Right lobe of liver (tissue), 6 donors: ENCODE data around the gene HIGD1C. TPM values are rescaled to one million over a fixed set of nuclear protein-coding genes. Genes with fewer than 3 reads are reported as not detected.

Experiments
- ATAC-seq, 4 donors: fragments of 200-7000 bp; cut with Tn5 transposase; one replicate each; pipeline ENCODE4 v1.9.1; 2020; ENCODE audit warnings: mild to moderate bottlenecking in 4 of 4, moderate library complexity in 4 of 4
- DNase-seq, 3 donors: peaks; one replicate each; pipeline ENCODE4 v3.0.0-alpha.2; 2020
- H3K27ac ChIP-seq, 3 donors: fragments of 200-600 bp; one replicate each; pipeline ENCODE4 v1.8.0; 2022
- H3K27me3 ChIP-seq, 2 donors: fragments of 200-600 bp; one replicate each; pipeline ENCODE4 v1.8.0; 2022
- H3K36me3 ChIP-seq, 4 donors: fragments of 200-600 bp; sonication (generic) in 1 of 4; one replicate each; pipeline versions ENCODE4 v1.5.1 to v1.8.0; 2017 to 2022; ENCODE audit warnings: control low read depth in 1 of 4
- H3K4me1 ChIP-seq, 4 donors: fragments of 200-600 bp; sonication (generic) in 1 of 4; one replicate each; pipeline versions ENCODE4 v1.5.1 to v1.8.0; 2017 to 2022; ENCODE audit warnings: control low read depth in 1 of 4
- H3K4me3 ChIP-seq, 3 donors: fragments of 200-600 bp; one replicate each; pipeline ENCODE4 v1.8.0; 2022
- H3K9me3 ChIP-seq, 4 donors: fragments of 200-600 bp; sonication (generic) in 1 of 4; one replicate each; pipeline versions ENCODE4 v1.5.1 to v1.8.0; 2017 to 2022; ENCODE audit warnings: control low read depth in 1 of 4
- POLR2A ChIP-seq: fragments of 450-650 bp; IDR thresholded peaks from one replicate; pipeline ENCODE4 v1.6.1; 2017; ENCODE audit warnings: antibody characterized with exemption, mild to moderate bottlenecking
- WGBS: methylation state at CpG from one replicate; pipeline ENCODE4 v1.1.6; 2018; ENCODE audit warnings: low coverage, low lambda C conversion rate; ENCODE audit not compliant: insufficient coverage; ENCODE audit errors: missing lambda C conversion rate; 5-methylcytosine and 5-hydroxymethylcytosine counted together
- intact Hi-C, 2 donors: fragments of 100-400 bp; cut with DNase I; formaldehyde crosslinking; loops; one replicate each; pipeline versions ENCODE4 v1.11.2 to v1.14.1; 2022
- total RNA-seq, 6 experiments: library from RNA; depleted of rRNA in 2 of 6; stranded (reverse); fragments of >200 nt in 2 of 6; fragmentation: NEBNext Ultra II Directional in 3 of 6; extraction: Animal tissue kit (Norgen Biotek cat#: 25700) in 3 of 6; gene quantifications; one replicate each; pipeline versions ENCODE4 v1.1.0 to v1.2.4, GENCODE V29; 2016 to 2023
- TF ChIP-seq, protein P1 (sequence below), 4 donors: fragments of 200-600 bp in 3 of 4; fragments of 450-650 bp in 1 of 4; IDR thresholded peaks; one replicate each; pipeline versions ENCODE4 v1.5.1 to v1.8.0; 2016 to 2022; ENCODE audit warnings: antibody characterized with exemption in 4 of 4, mild to moderate bottlenecking in 2 of 4
- donor health status: DM: no; HTN: yes; CAD: no.
- donor health status: DM: no; HTN: no; CAD: no.
- donor health status: DM: no; HTN: no; CAD: no.
- donor health status: DM: no; HTN: yes; CAD: no.
- donor health status: DM: no; HTN: yes; CAD: no.

The HIGD1C gene
- total RNA-seq, 6 experiments from 2014 or later, result not detected

DNA sequence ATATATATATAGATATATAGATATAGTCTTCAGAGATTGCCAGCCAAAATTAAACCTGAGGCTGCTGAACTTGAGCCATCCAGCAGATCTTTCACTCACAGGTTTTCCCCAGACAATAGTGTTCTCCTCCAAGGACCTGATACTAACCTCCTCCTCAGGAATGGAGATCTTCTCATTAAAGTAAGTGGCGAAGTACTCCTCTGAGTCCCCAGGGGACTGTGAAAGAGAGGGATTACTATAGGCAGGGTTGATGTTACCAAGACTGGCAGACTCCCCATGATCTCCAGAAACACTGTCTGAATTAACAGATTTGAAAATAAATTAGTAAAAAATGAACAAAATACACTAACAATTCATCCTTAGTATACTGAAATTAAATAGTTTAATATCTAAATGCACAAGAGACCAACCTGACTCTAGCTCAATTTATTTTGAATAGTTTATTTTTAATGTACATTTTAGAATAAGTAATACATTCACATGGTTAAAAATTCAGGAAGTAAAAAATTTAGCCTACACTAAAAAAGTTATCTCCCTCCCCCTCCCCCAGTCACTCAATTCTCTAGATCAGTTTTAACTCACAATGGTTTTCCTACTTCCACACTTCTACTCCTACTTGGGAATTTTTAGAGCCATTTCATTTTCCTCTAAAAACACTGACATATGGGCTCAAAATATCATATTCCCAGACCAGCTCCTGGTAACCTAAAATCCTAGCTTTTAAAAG lies 56.1 kb downstream of the HIGD1C start:
- no peaks in the 10 kb centered on the region for H3K9me3 ChIP-seq
- intact Hi-C loops, result no loop called here
- no peaks in the 10 kb centered on the region for H3K4me1 ChIP-seq
- H3K27me3 ChIP-seq, result no peaks in the 10 kb centered on the region
- H3K4me3 ChIP-seq, result no peak overlapping the region
- peak overlapping the region in 1 of 3 donors; percentile 47 for H3K27ac ChIP-seq
- peaks cover 0 to 24% (median 6%) of the 10 kb centered on the region in 4 donors for H3K36me3 ChIP-seq
- TF ChIP-seq, protein P1, sequence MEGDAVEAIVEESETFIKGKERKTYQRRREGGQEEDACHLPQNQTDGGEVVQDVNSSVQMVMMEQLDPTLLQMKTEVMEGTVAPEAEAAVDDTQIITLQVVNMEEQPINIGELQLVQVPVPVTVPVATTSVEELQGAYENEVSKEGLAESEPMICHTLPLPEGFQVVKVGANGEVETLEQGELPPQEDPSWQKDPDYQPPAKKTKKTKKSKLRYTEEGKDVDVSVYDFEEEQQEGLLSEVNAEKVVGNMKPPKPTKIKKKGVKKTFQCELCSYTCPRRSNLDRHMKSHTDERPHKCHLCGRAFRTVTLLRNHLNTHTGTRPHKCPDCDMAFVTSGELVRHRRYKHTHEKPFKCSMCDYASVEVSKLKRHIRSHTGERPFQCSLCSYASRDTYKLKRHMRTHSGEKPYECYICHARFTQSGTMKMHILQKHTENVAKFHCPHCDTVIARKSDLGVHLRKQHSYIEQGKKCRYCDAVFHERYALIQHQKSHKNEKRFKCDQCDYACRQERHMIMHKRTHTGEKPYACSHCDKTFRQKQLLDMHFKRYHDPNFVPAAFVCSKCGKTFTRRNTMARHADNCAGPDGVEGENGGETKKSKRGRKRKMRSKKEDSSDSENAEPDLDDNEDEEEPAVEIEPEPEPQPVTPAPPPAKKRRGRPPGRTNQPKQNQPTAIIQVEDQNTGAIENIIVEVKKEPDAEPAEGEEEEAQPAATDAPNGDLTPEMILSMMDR (IDR thresholded peaks at IDR 0.05), result no peak
- no peak for TF ChIP-seq POLR2A
- DNase-seq (no peak), ATAC-seq (no peak)
- 86% methylated on average over 1 of the region's 1 CpG for WGBS

DNA sequence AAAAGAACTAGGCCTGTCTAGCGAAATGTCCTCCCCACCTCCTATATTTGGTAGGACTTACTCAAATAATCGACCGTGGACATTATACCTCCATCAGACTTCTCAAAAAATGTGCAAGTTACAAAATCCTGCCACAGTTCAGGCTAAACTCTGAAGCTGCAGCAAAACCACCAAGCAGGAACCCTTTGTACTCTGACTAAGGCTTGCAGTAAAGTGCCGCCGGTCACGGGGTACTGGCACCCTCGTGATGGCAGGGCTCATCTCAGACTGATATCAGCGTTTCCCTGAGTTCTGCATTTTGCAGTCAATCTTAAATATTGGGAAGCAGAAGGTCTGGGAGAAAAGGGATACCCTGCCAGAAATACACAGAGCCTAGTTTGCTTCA lies 56.7 kb downstream of the HIGD1C start:
- H3K27me3 ChIP-seq, result no peaks in the 10 kb centered on the region
- H3K36me3 ChIP-seq, result peaks cover 0 to 23% (median 4%) of the 10 kb centered on the region in 4 donors
- H3K9me3 ChIP-seq, result no peaks in the 10 kb centered on the region
- intact Hi-C loops, result no loop called here
- WGBS, result 55% methylated on average over 8 of the region's 8 CpGs
- peak; percentile 38 for TF ChIP-seq POLR2A
- TF ChIP-seq, protein P1 (IDR thresholded peaks at IDR 0.05), result no peak
- H3K4me1 ChIP-seq, result no peaks in the 10 kb centered on the region
- ATAC-seq (peak; percentile 69 to 94 (median 86)), DNase-seq (peak; percentile 60 to 72 (median 66))
- peak overlapping the region in 1 of 3 donors; percentile 47 for H3K27ac ChIP-seq
- H3K4me3 ChIP-seq, result no peak overlapping the region

DNA sequence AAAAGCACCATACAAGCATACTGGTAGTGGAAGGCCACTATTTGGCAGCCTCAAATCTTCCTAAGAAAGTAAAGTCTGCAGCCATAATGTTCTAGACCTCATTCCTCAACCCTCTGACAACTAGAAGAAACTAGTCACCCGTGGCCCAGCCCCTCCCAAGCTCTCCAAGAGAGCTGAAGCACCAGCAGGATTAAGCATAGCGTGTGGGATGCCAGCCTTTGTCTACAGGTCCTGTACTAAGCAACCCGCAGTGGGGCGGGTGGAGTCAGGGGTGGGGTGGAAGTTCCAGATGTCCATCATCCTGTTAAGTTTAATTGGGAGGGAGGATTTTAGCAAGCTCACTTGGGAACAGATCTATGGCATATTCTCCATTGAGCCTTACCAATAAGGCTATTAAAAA lies 59.6 kb downstream of the HIGD1C start:
- H3K4me3 ChIP-seq, result no peak overlapping the region
- no peak for TF ChIP-seq POLR2A
- TF ChIP-seq, protein P1 (IDR thresholded peaks at IDR 0.05), result no peak
- H3K9me3 ChIP-seq, result no peaks in the 10 kb centered on the region
- DNase-seq (no peak), ATAC-seq (no peak)
- peaks cover 0 to 7% (median 2%) of the 10 kb centered on the region in 4 donors for H3K36me3 ChIP-seq
- no peaks in the 10 kb centered on the region for H3K27me3 ChIP-seq
- intact Hi-C loops, result no loop called here
- no peak overlapping the region for H3K27ac ChIP-seq
- 88% methylated on average over 4 of the region's 4 CpGs for WGBS
- H3K4me1 ChIP-seq, result no peaks in the 10 kb centered on the region

DNA sequence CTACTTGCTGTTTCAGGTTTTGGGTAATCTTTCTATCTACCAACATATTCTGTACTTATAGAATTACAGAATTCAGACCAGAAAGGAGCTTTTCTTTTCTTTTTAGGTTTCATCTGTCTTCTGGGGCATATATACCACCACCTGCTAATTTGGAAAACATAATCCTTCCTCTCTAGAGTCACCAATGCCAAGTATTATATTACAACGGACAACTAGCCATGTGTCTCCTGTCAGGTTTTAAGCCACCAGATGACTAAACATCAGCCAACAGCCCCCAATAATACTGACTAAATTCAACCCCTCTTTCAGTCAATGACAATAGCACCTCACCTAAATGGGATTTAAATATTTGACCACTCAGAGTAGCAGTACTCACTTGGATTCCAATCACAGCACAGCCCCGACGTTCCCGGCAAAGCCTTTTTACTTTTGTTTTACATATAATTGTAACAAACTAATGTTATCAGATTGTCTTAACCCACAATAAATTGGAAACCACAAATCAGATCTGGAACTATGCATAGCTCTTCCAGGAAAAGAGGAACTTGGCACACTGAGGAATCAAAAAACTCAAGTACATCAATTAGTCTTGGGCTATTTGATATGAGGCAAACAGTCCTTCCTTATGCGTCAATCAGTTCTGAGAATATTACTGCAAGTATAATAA lies 60.4 kb downstream of the HIGD1C start:
- Histone ChIP-seq H3K27ac (no peak overlapping the region), H3K27me3 (no peaks in the 10 kb centered on the region), H3K36me3 (peaks cover 0 to 3% (median 2%) of the 10 kb centered on the region in 4 donors), H3K4me1 (peaks cover 0 to 4% (median 0%) of the 10 kb centered on the region in 4 donors), H3K9me3 (no peaks in the 10 kb centered on the region), H3K4me3 (no peak overlapping the region)
- no peak for ATAC-seq
- TF ChIP-seq, protein P1 (IDR thresholded peaks at IDR 0.05), result no peak
- TF ChIP-seq POLR2A, result no peak
- WGBS, result 69% methylated on average over 5 of the region's 5 CpGs
- no peak for DNase-seq
- intact Hi-C loops, result no loop called here
